HepG2 (cell line): Measurements from ENCODE around the gene TSEN54. TPM values are rescaled to one million over a fixed set of nuclear protein-coding genes. Genes with fewer than 3 reads are reported as not detected.

Experiments used
- EEA1 ChIP-seq: sonication (generic); formaldehyde crosslinking; IDR thresholded peaks from 2 replicates; pipeline ENCODE4 v1.5.1; 2020; ENCODE audit warnings: mild to moderate bottlenecking, missing genetic modification reagents, borderline replicate concordance
- FOXO1 ChIP-seq: sonication (generic); formaldehyde crosslinking; IDR thresholded peaks from 2 replicates; pipeline ENCODE4 v1.4.0; 2020; ENCODE audit warnings: missing genetic modification reagents
- MEIS2 ChIP-seq: sonication (generic); formaldehyde crosslinking; IDR thresholded peaks from 2 replicates; pipeline ENCODE4 v1.9.0; 2021; ENCODE audit warnings: mild to moderate bottlenecking, missing genetic modification reagents
- PITX1 ChIP-seq: sonication (generic); formaldehyde crosslinking; IDR thresholded peaks from 2 replicates; pipeline ENCODE4 v1.5.1; 2020; ENCODE audit warnings: mild to moderate bottlenecking, missing genetic modification reagents
- RARG ChIP-seq: sonication (generic); formaldehyde crosslinking; IDR thresholded peaks from 2 replicates; pipeline ENCODE4 v1.4.0; 2020; ENCODE audit warnings: low read depth, mild to moderate bottlenecking, missing genetic modification reagents
- REXO4 ChIP-seq: sonication (generic); formaldehyde crosslinking; IDR thresholded peaks from 2 replicates; pipeline ENCODE4 v1.8.0; 2022; ENCODE audit warnings: missing genetic modification reagents, mild to moderate bottlenecking, borderline replicate concordance
- TCF12 ChIP-seq, 2 experiments: fragments of 450-650 bp in 1 of 2; sonication (generic) in 1 of 2; formaldehyde crosslinking in 1 of 2; IDR thresholded peaks; 2 replicates each; pipeline versions ENCODE4 v1.6.1 to v1.8.0; 2017 to 2022; ENCODE audit warnings: antibody characterized with exemption in 1 of 2, mild to moderate bottlenecking in 1 of 2, missing genetic modification reagents in 1 of 2, moderate library complexity in 1 of 2
- ZC3H4 ChIP-seq: sonication (generic); formaldehyde crosslinking; IDR thresholded peaks from 2 replicates; pipeline ENCODE4 v1.4.0; 2020; ENCODE audit warnings: missing genetic modification reagents, borderline replicate concordance
- ZEB1 ChIP-seq: IDR thresholded peaks from 2 replicates; pipeline ENCODE4 v1.6.1; 2012; ENCODE audit warnings: mild to moderate bottlenecking, low read depth, inconsistent platforms; ENCODE audit not compliant: insufficient replicate concordance
- ZNF143 ChIP-seq: sonication (generic); formaldehyde crosslinking; IDR thresholded peaks from 2 replicates; pipeline ENCODE4 v1.4.0; 2020; ENCODE audit warnings: missing genetic modification reagents
- ZNF20 ChIP-seq: sonication (generic); formaldehyde crosslinking; IDR thresholded peaks from 2 replicates; pipeline ENCODE4 v1.4.0; 2020; ENCODE audit warnings: mild to moderate bottlenecking, moderate library complexity, missing genetic modification reagents
- ZNF225 ChIP-seq: sonication (generic); formaldehyde crosslinking; IDR thresholded peaks from 2 replicates; pipeline ENCODE4 v1.4.0; 2020; ENCODE audit warnings: mild to moderate bottlenecking, missing genetic modification reagents
- ZNF362 ChIP-seq: sonication (generic); formaldehyde crosslinking; IDR thresholded peaks from 2 replicates; pipeline ENCODE4 v1.4.0; 2020; ENCODE audit warnings: missing genetic modification reagents, mild to moderate bottlenecking, borderline replicate concordance
- ZNF451 ChIP-seq: sonication (generic); formaldehyde crosslinking; IDR thresholded peaks from 2 replicates; pipeline ENCODE4 v1.5.0; 2020; ENCODE audit warnings: mild to moderate bottlenecking, missing genetic modification reagents
- ZNF501 ChIP-seq: sonication (generic); formaldehyde crosslinking; IDR thresholded peaks from 2 replicates; pipeline ENCODE4 v1.5.1; 2020; ENCODE audit warnings: mild to moderate bottlenecking, moderate library complexity, missing genetic modification reagents
- ZNF567 ChIP-seq: sonication (generic); formaldehyde crosslinking; IDR thresholded peaks from 2 replicates; pipeline ENCODE4 v1.8.1; 2023; ENCODE audit warnings: mild to moderate bottlenecking, missing genetic modification reagents, borderline replicate concordance
- ZNF569 ChIP-seq: sonication (generic); formaldehyde crosslinking; IDR thresholded peaks from 2 replicates; pipeline ENCODE4 v1.5.0; 2020; ENCODE audit warnings: mild to moderate bottlenecking, missing genetic modification reagents, moderate library complexity, borderline replicate concordance
- ZNF577 ChIP-seq: sonication (generic); formaldehyde crosslinking; IDR thresholded peaks from 2 replicates; pipeline ENCODE4 v1.4.0; 2020; ENCODE audit warnings: mild to moderate bottlenecking, low read depth, missing genetic modification reagents, borderline replicate concordance
- ZNF746 ChIP-seq: sonication (generic); formaldehyde crosslinking; IDR thresholded peaks from 2 replicates; pipeline ENCODE4 v1.8.0; 2022; ENCODE audit warnings: mild to moderate bottlenecking, missing genetic modification reagents
- polyA plus RNA-seq, 8 experiments: library from polyadenylated mRNA; depleted of rRNA in 3 of 8; stranded (reverse) in 7 of 8; unstranded in 1 of 8; fragments of >200 nt; fragmentation: Illumina TruSeq in 4 of 8; extraction: Trizol in 4 of 8; gene quantifications; 2 replicates each; pipeline versions ENCODE4 v1.2.1 to v1.2.3, GENCODE V29; 2011 to 2016; ENCODE audit warnings: low read depth in 4 of 8, missing spikeins in 1 of 8, mixed read lengths in 1 of 8; ENCODE audit not compliant: insufficient read depth in 1 of 8
- total RNA-seq, 5 experiments: library from RNA; depleted of rRNA; stranded (reverse); fragments of >200 nt; fragmentation: Illumina TruSeq; extraction: Trizol; gene quantifications; 2 replicates each; pipeline ENCODE4 v1.2.3, GENCODE V29; 2016; ENCODE audit warnings: low read depth in 1 of 5

TSEN54 gene
- total and polyA plus RNA-seq, 2 of the 13 experiments (the other 11 are each of a cell fraction or from before 2014, with no cell fraction given) = 62.9 to 63.3 TPM

GRCh38 chr17:75526555-75527270, 10.4 kb downstream of the TSEN54 start (continued):
- no peak for TF ChIP-seq ZNF577 (CRISPR knock-in tag)
- TF ChIP-seq RARG (CRISPR knock-in tag) = no peak
- no peak for TF ChIP-seq TCF12 (IDR thresholded peaks at IDR 0.05)
- TF ChIP-seq TCF12 (CRISPR knock-in tag; IDR thresholded peaks at IDR 0.05) = no peak
- TF ChIP-seq PITX1 = no peak; the same call in 1 of the 2 replicates
- TF ChIP-seq ZNF20 (CRISPR knock-in tag) = no peak
- no peak for TF ChIP-seq FOXO1 (CRISPR knock-in tag)
- peak; percentile 84 for TF ChIP-seq ZNF362 (CRISPR knock-in tag)
- TF ChIP-seq MEIS2 = no peak
- TF ChIP-seq ZC3H4 (CRISPR knock-in tag) = no peak
- TF ChIP-seq ZNF567 (CRISPR knock-in tag) = 0 out of 2 replicates have a peak, but pooled peaks have one; percentile 30
- TF ChIP-seq ZNF451 (CRISPR knock-in tag) = no peak
- 0 out of 2 replicates have a peak, but pooled peaks have one; percentile 7 for TF ChIP-seq ZNF143 (CRISPR knock-in tag)
- peak; percentile 51 for TF ChIP-seq ZNF501 (CRISPR knock-in tag)
- TF ChIP-seq ZNF225 (CRISPR knock-in tag) = 0 out of 2 replicates have a peak, but pooled peaks have one; percentile 12
- TF ChIP-seq ZNF746 (CRISPR knock-in tag) = no peak
- TF ChIP-seq ZEB1 = peak; percentile 96
- TF ChIP-seq REXO4 (CRISPR knock-in tag) = no peak
- TF ChIP-seq ZNF569 = no peak
- peak; percentile 24; the same call in 1 of the 2 replicates for TF ChIP-seq EEA1 (CRISPR knock-in tag)
